Putamen (tissue), 1 donor: Measurements from ENCODE around the gene UGT1A7.
"Not testable (repeated sequence)": the region's sequence is repeated elsewhere in the genome, so short reads cannot be mapped to it uniquely, and the experiment has no call there.

Source experiments
- DNase-seq: peaks from one replicate; pipeline ENCODE4 v3.0.0-alpha.2; 2016; ENCODE audit warnings: low spot score

The UGT1A7 gene

DNA sequence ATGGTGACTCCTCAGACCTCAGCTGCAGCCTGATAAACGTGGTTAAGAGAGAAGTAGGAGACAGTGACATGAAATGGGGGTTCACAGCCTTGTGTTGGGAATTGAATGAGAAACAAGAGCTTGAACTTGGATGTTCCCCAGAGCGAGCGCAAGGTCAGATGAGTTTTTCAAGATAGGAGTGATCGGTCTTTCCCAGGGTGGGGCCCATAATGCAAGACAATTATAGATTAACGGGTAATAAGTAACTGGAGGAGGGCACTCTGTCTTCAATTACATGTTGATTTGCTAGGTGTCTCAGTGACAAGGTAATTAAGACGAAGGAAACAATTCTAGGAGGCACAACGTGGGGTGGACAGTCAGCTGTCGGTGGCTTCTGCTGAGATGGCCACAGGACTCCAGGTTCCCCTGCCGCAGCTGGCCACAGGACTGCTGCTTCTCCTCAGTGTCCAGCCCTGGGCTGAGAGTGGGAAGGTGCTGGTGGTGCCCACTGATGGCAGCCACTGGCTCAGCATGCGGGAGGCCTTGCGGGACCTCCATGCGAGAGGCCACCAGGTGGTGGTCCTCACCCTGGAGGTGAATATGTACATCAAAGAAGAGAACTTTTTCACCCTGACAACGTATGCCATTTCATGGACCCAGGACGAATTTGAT is 31.0 kb downstream of the UGT1A7 start, which contains the start of gene UGT1A5:
Gene UGT1A5 (plus strand): TSS at position 297 of the 651 bp plus-strand sequence. CDS start 85 bp downstream, at position 382.
- DNase-seq = no peak

DNA sequence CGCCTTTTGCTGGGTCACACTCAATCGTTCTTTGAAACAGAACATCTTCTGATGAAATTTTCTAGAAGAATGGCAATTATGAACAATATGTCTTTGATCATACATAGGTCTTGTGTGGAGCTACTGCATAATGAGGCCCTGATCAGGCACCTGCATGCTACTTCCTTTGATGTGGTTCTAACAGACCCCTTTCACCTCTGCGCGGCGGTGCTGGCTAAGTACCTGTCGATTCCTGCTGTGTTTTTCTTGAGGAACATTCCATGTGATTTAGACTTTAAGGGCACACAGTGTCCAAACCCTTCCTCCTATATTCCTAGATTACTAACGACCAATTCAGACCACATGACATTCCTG is 31.5 kb downstream of the UGT1A7 start:
- DNase-seq = no peak

DNA sequence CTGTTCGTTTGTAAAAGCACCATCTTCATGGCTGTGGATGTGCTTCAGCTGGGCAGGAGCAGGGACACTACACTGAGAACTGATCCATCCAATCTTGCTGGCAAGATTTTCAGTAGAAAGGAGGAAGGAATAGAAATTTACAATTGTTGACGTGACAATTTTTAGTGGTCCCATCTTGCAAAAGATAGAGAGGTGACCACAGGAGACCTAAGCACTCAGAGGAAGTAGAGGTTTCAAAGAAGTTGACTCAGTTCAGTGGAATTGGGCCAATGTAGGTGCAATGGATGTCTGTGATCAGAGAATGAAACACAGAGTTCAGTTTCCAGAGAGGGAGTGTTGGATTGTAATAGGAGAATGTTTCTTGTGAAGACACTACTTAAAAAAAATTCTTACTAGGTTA is 32.4 kb downstream of the UGT1A7 start:
- no peak for DNase-seq

GRCh38 chr2:233718552-233718951 is 36.9 kb downstream of the UGT1A7 start, which contains the start of gene UGT1A4:
TSS of gene UGT1A4 (plus strand) at chr2:233718736. CDS start at chr2:233718821, 85 bp downstream.
- no peak for DNase-seq

DNA sequence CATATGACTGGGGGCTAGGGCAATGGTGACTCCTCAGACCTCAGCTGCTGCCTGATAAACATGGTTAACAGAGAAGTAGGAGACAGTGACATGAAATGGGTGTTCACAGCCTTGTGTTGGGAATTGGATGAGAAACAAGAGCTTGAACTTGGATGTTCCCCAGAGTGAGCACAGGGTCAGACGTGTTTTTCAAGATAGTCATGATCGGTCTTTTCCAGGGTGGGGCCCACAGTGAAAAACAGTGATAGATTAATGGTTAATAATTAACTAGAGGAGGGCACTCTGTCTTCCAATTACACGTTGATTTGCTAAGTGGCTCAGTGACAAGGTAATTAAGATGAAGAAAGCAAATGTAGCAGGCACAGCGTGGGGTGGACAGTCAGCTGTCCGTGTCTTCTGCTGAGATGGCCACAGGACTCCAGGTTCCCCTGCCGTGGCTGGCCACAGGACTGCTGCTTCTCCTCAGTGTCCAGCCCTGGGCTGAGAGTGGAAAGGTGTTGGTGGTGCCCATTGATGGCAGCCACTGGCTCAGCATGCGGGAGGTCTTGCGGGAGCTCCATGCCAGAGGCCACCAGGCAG is 47.1 kb downstream of the UGT1A7 start, which contains the start of gene UGT1A3:
Gene UGT1A3 (plus strand): TSS at position 320 of the 579 bp plus-strand sequence. CDS start 85 bp downstream, at position 405.
- no peak for DNase-seq

GRCh38 chr2:233736868-233737653 is 55.4 kb downstream of the UGT1A7 start:
- not testable (repeated sequence) for DNase-seq

GRCh38 chr2:233740870-233741269 is 59.2 kb downstream of the UGT1A7 start:
- DNase-seq = no peak

DNA sequence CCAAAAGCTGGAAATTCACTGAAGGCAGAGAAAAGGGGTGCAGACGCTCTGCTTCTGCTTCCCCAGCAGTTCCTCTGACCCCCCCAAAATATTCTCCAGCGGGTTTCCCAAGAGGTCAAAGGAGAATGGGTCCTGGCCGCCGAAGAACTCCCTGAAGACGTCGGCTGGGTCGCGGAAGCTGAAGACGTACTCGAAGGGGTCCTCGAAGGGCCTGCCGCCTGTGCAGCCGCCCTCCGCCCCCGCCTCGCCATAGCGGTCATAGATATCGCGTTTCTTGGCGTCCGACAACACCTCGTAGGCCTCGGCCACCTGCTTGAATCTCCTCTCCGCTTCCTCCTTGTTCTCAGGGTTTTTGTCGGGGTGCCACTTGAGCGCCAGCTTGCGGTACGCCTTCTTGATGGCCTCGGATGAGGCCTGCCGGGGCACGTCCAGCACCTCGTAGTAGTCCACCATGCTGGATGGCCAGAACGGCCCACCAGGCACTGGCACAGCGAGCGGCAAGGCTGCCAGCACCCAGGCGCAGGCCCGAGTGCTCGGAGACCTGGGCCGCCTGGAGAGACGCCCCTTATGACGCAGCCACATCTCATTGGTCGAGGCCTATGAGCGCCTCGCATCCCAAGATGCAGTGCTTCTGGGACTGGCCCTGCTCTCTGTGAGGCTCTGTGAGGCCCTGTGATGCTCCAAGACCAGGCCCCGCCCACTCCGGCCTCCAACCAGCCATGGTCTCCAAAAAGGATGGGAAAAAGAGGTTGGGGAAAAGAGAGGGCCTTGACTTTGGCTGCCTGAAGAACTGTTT is 62.0 kb downstream of the UGT1A7 start:
- DNase-seq = no peak

- DNase-seq = no peak
Observed at GRCh38 chr2:233745073-233745755, 63.5 kb downstream of the UGT1A7 start.

DNA sequence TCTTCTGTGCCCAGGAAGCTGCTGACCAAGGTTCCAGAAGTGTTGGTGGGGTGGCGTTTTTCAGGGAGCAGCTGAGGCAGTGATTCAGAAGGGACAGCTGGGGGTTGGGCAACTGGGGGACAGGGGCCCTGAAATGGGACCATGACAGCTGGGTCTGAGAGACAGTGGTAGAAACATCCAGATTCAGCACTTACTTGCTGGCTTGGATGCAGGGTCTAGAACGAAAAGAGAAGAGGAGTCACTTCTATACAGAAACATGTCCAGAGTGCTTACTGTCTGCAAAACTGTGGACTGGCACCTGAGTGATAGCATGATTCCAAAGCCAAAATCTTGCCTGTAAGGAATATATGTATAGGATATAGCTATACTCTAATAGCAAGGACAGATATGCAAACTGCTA is 64.1 kb downstream of the UGT1A7 start:
- DNase-seq = not testable (repeated sequence)

DNA sequence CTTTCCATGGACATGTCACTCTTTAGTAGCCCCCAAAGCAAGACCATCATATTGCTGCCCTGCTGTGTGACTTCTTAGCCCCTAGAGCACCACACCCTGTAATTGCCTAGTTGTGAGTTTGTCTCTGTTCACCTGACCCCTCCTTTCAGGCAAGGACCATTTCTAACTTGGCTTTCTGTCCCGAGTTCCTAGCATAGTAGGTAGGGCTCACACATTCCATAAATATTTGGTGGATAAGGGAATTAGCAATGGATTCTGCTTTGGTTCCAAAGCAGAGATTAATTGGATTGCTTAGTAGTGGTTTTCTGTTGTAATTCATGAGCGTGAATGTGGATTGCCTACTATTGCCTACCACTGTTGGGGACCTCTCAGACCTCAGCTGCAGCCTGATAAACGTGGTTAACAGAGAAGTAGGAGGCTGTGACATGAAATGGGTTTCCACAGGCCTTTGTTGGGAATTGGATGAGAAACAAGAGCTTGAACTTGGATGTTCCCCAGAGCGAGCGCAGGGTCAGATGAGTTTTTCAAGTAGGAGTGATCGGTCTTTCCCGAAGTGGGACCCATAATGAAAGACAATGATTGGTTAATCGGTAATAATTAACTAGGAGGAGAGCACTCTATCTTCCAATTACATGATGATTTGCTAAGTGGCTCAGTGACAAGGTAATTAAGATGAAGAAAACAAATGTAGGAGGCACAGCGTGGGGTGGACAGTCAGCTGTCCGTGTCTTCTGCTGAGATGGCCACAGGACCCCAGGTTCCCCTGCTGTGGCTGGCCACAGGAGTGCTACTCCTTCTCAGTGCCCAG is 65.0 kb downstream of the UGT1A7 start:
- no peak for DNase-seq

GRCh38 chr2:233747283-233747544 is 65.5 kb downstream of the UGT1A7 start:
- no peak for DNase-seq

DNA sequence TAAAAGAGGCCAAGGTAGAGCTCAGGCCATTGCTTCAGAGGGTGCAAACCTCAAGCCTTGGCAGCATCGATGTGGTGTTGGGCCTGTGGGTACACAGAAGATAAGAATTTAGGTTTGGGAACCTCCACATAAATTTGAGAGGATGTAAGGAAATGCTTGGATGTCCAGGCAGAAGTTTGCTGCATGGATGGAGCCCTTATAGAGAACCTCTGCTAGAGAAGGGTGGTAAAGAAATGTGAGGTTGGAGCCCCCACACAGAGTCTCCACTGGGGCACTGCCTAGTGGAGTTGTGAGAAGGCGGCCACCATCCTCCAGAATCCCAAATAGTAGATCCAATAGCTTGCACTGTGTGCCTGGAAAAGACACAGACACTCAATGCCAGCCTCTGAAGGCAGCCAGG is 69.0 kb downstream of the UGT1A7 start:
- DNase-seq = not testable (repeated sequence)

DNA sequence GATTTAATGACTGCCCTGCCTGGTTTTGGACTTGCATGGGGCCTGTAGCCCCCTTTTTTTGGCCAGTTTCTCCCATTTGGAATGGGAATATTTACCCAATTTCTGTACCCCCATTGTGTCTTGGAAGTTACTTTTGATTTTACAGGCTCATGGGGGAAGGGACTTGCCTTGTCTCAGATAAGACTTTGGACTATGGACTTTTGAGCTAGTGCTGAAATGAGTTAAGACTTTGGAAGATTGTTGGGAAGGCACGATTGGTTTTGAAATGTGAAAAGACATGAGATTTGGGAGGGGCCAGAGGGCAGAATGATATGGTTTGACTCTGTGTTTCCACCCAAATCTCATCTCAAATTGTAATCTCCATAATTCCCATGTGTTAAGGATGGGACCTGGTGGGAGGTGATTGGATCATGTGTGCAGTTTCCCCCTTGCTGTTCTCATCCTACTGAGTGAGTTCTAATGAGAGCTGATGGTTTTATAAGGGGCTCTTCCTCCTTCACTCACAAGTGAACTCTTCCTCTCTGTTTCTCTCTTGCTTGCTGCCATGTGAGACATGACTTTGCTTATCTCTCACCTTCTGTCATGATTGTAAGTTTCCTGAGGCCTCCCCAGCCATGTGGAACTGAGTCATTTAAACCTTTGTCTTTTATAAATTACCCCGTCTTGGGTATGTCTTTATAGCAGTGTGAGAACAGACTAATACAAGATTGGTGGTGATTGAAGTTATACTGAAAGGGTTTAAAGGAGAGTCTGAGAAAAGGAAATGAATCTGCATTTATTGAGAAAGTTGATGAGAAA is 69.7 kb downstream of the UGT1A7 start:
- DNase-seq = not testable (repeated sequence)

GRCh38 chr2:233754872-233755611 is 73.3 kb downstream of the UGT1A7 start:
- DNase-seq = no peak

DNA sequence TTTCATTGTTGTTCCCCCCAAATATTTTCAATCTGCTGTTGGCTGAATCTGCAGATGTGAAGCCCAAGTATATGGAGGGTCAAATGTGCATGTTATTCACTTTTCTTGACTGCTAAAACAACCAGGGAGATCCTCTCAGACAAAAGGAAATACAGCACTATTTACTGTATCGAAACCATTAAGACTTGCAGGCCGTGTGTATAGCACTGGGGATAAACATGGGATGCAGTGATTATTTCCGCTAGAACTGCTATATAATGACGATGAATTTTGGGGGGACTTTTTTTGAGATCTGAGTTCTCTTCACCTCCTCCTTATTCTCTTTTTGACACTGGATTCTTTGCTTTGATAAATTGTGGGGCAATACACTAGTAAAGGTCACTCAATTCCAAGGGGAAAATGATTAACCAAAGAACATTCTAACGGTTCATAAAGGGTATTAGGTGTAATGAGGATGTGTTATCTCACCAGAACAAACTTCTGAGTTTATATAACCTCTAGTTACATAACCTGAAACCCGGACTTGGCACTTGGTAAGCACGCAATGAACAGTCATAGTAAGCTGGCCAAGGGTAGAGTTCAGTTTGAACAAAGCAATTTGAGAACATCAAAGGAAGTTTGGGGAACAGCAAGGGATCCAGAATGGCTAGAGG is 74.9 kb downstream of the UGT1A7 start:
- no peak for DNase-seq

DNA sequence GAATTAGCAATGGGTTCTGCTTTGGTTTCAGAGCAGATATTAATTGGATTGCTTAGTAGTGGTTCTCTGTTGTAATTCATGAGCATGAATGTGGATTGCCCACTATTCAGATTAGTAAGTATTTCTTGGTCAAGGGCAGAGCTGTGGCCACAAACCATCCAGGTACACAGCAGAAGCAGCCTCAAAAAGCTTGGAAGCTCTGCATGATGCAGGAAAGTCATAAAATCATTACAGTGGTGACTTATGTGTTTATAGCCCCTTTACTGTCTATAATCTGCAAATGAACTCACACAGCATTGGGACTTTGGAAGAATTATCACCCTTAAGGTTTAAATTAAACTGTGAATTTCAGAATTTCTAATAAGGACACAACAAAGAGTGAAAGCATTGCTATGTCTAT is 76.4 kb downstream of the UGT1A7 start:
- DNase-seq = no peak

- DNase-seq = no peak
Observed at GRCh38 chr2:233758849-233759248, 77.1 kb downstream of the UGT1A7 start.

DNA sequence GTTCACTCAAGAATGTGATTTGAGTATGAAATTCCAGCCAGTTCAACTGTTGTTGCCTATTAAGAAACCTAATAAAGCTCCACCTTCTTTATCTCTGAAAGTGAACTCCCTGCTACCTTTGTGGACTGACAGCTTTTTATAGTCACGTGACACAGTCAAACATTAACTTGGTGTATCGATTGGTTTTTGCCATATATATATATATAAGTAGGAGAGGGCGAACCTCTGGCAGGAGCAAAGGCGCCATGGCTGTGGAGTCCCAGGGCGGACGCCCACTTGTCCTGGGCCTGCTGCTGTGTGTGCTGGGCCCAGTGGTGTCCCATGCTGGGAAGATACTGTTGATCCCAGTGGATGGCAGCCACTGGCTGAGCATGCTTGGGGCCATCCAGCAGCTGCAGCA is 78.3 kb downstream of the UGT1A7 start, which contains the start of gene UGT1A1:
Gene UGT1A1 (plus strand): TSS at position 228 of the 400 bp plus-strand sequence. CDS start 18 bp downstream, at position 246.
- DNase-seq = no peak
